ENCODE measurements around the gene OSBPL10. TPM values are rescaled to one million over a fixed set of nuclear protein-coding genes. Genes with fewer than 3 reads are reported as not detected.

The OSBPL10 gene
- polyA plus RNA-seq, 1 donor from 2014 or later: 2.0 TPM

DNA sequence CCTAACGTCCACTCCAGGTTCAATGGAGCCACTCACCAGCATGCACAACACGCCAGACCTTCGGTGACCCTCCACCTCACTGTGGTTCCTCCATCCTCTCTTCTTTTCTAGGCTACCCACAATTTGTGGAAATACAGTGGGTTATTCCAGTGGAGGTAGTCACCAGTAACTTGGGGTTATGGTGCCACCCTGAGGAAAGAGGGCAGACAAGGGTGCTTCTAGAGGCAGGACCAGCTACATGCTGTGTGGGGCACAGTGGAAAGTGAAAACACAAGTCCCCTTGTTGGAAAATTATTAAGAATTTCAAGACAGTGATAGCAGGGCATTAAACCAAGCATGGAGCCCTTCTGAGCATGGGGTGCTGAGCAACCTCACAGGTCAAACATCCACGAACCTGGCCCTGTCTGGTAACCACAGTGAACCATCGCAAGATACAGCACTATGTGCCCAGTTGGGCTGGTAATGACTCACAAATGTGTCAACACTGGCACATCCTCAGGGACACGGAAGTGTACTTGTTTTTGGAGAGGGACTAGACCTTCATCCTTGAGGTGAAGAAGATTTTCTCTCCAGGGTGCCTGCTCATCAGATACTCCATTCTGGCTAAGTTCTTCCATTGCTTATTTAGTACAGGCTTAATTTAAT lies 281.6 kb downstream of the OSBPL10 start:
- Histone ChIP-seq H3K4me3 (ENCODE audit: low read length) (no peak overlapping the region), H3K4me2 (ENCODE audit: low read length) (no peak overlapping the region), H3F3A (ENCODE audit: insufficient read depth, low read length, poor library complexity, severe bottlenecking) (no peaks in the 10 kb centered on the region), H3K79me2 (replicated peaks; ENCODE audit: insufficient read depth, low read length) (no peaks in the 10 kb centered on the region), H2AFZ (ENCODE audit: low read depth, low read length) (no peak overlapping the region), H3K27ac (ENCODE audit: low read length) (no peak overlapping the region), H3K27me3 (ENCODE audit: insufficient read depth, low read depth, low read length) (no peaks in the 10 kb centered on the region), H3K9ac (ENCODE audit: low read length) (no peak overlapping the region), H3K9me2 (ENCODE audit: insufficient read depth, low read length) (no peaks in the 10 kb centered on the region), H4K20me1 (ENCODE audit: insufficient read depth) (no peaks in the 10 kb centered on the region), H3K9me3 (ENCODE audit: low read length) (no peaks in the 10 kb centered on the region), H3K36me3 (ENCODE audit: insufficient read depth, low read length) (no peaks in the 10 kb centered on the region)
- TF ChIP-seq POLR2AphosphoS5 (IDR thresholded peaks at IDR 0.05) (no peak), TAF1 (IDR thresholded peaks at IDR 0.05; ENCODE audit: low read depth) (no peak), CTCF (IDR thresholded peaks at IDR 0.05; ENCODE audit: poor library complexity, severe bottlenecking) (no peak), EZH2 (IDR thresholded peaks at IDR 0.05; ENCODE audit: borderline replicate concordance, insufficient read depth, low read length, poor library complexity, severe bottlenecking) (no peak), RAD21 (conservative IDR thresholded peaks at IDR 0.05) (no peak), EP300 (conservative IDR thresholded peaks at IDR 0.05; ENCODE audit: poor library complexity, severe bottlenecking) (no peak)
- TF ChIP-seq, protein P1, sequence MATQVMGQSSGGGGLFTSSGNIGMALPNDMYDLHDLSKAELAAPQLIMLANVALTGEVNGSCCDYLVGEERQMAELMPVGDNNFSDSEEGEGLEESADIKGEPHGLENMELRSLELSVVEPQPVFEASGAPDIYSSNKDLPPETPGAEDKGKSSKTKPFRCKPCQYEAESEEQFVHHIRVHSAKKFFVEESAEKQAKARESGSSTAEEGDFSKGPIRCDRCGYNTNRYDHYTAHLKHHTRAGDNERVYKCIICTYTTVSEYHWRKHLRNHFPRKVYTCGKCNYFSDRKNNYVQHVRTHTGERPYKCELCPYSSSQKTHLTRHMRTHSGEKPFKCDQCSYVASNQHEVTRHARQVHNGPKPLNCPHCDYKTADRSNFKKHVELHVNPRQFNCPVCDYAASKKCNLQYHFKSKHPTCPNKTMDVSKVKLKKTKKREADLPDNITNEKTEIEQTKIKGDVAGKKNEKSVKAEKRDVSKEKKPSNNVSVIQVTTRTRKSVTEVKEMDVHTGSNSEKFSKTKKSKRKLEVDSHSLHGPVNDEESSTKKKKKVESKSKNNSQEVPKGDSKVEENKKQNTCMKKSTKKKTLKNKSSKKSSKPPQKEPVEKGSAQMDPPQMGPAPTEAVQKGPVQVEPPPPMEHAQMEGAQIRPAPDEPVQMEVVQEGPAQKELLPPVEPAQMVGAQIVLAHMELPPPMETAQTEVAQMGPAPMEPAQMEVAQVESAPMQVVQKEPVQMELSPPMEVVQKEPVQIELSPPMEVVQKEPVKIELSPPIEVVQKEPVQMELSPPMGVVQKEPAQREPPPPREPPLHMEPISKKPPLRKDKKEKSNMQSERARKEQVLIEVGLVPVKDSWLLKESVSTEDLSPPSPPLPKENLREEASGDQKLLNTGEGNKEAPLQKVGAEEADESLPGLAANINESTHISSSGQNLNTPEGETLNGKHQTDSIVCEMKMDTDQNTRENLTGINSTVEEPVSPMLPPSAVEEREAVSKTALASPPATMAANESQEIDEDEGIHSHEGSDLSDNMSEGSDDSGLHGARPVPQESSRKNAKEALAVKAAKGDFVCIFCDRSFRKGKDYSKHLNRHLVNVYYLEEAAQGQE (IDR thresholded peaks at IDR 0.05; ENCODE audit: borderline replicate concordance): no peak

- H3K4me3 ChIP-seq (ENCODE audit: low read length): no peak overlapping the region
- TF ChIP-seq TAF1 (IDR thresholded peaks at IDR 0.05; ENCODE audit: low read depth) (no peak), POLR2AphosphoS5 (IDR thresholded peaks at IDR 0.05) (no peak), EP300 (conservative IDR thresholded peaks at IDR 0.05; ENCODE audit: poor library complexity, severe bottlenecking) (no peak), RAD21 (conservative IDR thresholded peaks at IDR 0.05) (no peak), EZH2 (IDR thresholded peaks at IDR 0.05; ENCODE audit: borderline replicate concordance, insufficient read depth, low read length, poor library complexity, severe bottlenecking) (no peak), CTCF (IDR thresholded peaks at IDR 0.05; ENCODE audit: poor library complexity, severe bottlenecking) (no peak), SMC3 (conservative IDR thresholded peaks at IDR 0.05; ENCODE audit: poor library complexity) (no peak), MXI1 (conservative IDR thresholded peaks at IDR 0.05; ENCODE audit: poor library complexity, severe bottlenecking) (no peak)
- TF ChIP-seq, protein P1 (IDR thresholded peaks at IDR 0.05; ENCODE audit: borderline replicate concordance): no peak
- no peak overlapping the region for H3K27ac ChIP-seq (ENCODE audit: low read length)
- no peaks in the 10 kb centered on the region for H3K79me2 ChIP-seq (replicated peaks; ENCODE audit: insufficient read depth, low read length)
- H3K9me3 ChIP-seq (ENCODE audit: low read length): no peaks in the 10 kb centered on the region
- no peaks in the 10 kb centered on the region for H4K20me1 ChIP-seq (ENCODE audit: insufficient read depth)
- H2AFZ ChIP-seq (ENCODE audit: low read depth, low read length): no peak overlapping the region
- no peaks in the 10 kb centered on the region for H3F3A ChIP-seq (ENCODE audit: insufficient read depth, low read length, poor library complexity, severe bottlenecking)
- H3K27me3 ChIP-seq (ENCODE audit: insufficient read depth, low read depth, low read length): no peaks in the 10 kb centered on the region
- H3K4me2 ChIP-seq (ENCODE audit: low read length): no peak overlapping the region
- no peaks in the 10 kb centered on the region for H3K36me3 ChIP-seq (ENCODE audit: insufficient read depth, low read length)
- no peak overlapping the region for H3K9ac ChIP-seq (ENCODE audit: low read length)
- H3K9me2 ChIP-seq (ENCODE audit: insufficient read depth, low read length): no peaks in the 10 kb centered on the region
Measured at GRCh38 chr3:31696815-31697548, 284.1 kb downstream of the OSBPL10 start.

Data from neural cell (in vitro differentiated cells).